H9 (cell line): ENCODE data around the gene PODXL2. TPM values are rescaled to one million over a fixed set of nuclear protein-coding genes. Genes with fewer than 3 reads are reported as not detected.

ENCODE experiments used
- DNase-seq: peaks from one replicate; pipeline ENCODE4 v3.0.0-alpha.2; 2017
- H2AFZ ChIP-seq: one replicate; pipeline ENCODE4 v1.6.1; 2013; ENCODE audit warnings: mild to moderate bottlenecking, low read length, control low read depth, moderate library complexity
- H2AK5ac ChIP-seq: 2 replicates; pipeline ENCODE4 v1.6.1; 2013; ENCODE audit warnings: low read length, control low read depth, mixed read lengths; ENCODE audit not compliant: insufficient read length
- H2BK120ac ChIP-seq: one replicate; pipeline ENCODE4 v1.6.1; 2013; ENCODE audit warnings: low read depth, mild to moderate bottlenecking, low read length, control low read depth, inconsistent platforms; ENCODE audit not compliant: poor library complexity, severe bottlenecking
- H2BK12ac ChIP-seq: 2 replicates; pipeline ENCODE4 v1.6.1; 2013; ENCODE audit warnings: low read length, control low read depth, mixed read lengths, low read depth; ENCODE audit not compliant: insufficient read length
- H2BK15ac ChIP-seq: 2 replicates; pipeline ENCODE4 v1.6.1; 2013; ENCODE audit warnings: low read depth, low read length, control low read depth
- H2BK20ac ChIP-seq: one replicate; pipeline ENCODE4 v1.6.1; 2013; ENCODE audit warnings: low read depth, mild to moderate bottlenecking, low read length, control low read depth, inconsistent platforms; ENCODE audit not compliant: poor library complexity, severe bottlenecking
- H2BK5ac ChIP-seq: 2 replicates; pipeline ENCODE4 v1.6.1; 2013; ENCODE audit warnings: low read length, control low read depth, mixed read lengths; ENCODE audit not compliant: insufficient read length
- H3K14ac ChIP-seq: 2 replicates; pipeline ENCODE4 v1.6.1; 2013; ENCODE audit warnings: low read length, control low read depth; ENCODE audit not compliant: insufficient read depth
- H3K18ac ChIP-seq: 2 replicates; pipeline ENCODE4 v1.6.1; 2013; ENCODE audit warnings: low read depth, mild to moderate bottlenecking, mixed read lengths, low read length, control low read depth; ENCODE audit not compliant: insufficient read length
- H3K23ac ChIP-seq: 2 replicates; pipeline ENCODE4 v1.6.1; 2013; ENCODE audit warnings: low read length, control low read depth, mixed read lengths, low read depth; ENCODE audit not compliant: insufficient read length
- H3K23me2 ChIP-seq: 2 replicates; pipeline ENCODE4 v1.6.1; 2013; ENCODE audit warnings: low read depth, mild to moderate bottlenecking, mixed read lengths, low read length, control low read depth; ENCODE audit not compliant: insufficient read length, poor library complexity, severe bottlenecking
- H3K27ac ChIP-seq: 2 replicates; pipeline ENCODE4 v1.5.1; 2013; ENCODE audit warnings: low read length, control low read depth, mixed read lengths, low read depth; ENCODE audit not compliant: insufficient read length
- H3K27me3 ChIP-seq: 2 replicates; pipeline ENCODE4 v1.6.1; 2013; ENCODE audit warnings: low read length, control low read depth, inconsistent platforms; ENCODE audit not compliant: insufficient read depth
- H3K4ac ChIP-seq: 2 replicates; pipeline ENCODE4 v1.6.1; 2013; ENCODE audit warnings: low read depth, mild to moderate bottlenecking, control low read depth, inconsistent platforms, low read length, moderate library complexity
- H3K4me1 ChIP-seq: 2 replicates; pipeline ENCODE4 v1.6.1; 2013; ENCODE audit warnings: low read length, control low read depth, inconsistent platforms; ENCODE audit not compliant: insufficient read depth
- H3K4me2 ChIP-seq: 2 replicates; pipeline ENCODE4 v1.6.1; 2013; ENCODE audit warnings: low read length, control low read depth, mixed read lengths; ENCODE audit not compliant: insufficient read length, insufficient read depth
- H3K56ac ChIP-seq: 2 replicates; pipeline ENCODE4 v1.6.1; 2013; ENCODE audit warnings: low read depth, mild to moderate bottlenecking, mixed read lengths, low read length, control low read depth; ENCODE audit not compliant: insufficient read length
- H3K79me1 ChIP-seq: 2 replicates; pipeline ENCODE4 v1.6.1; 2013; ENCODE audit warnings: low read depth, mild to moderate bottlenecking, moderate library complexity, low read length, control low read depth, inconsistent platforms; ENCODE audit not compliant: insufficient read depth, poor library complexity, severe bottlenecking
- H3K79me2 ChIP-seq: 2 replicates; pipeline ENCODE4 v1.6.1; 2013; ENCODE audit warnings: low read length, control low read depth, inconsistent platforms; ENCODE audit not compliant: insufficient read depth
- H3K9ac ChIP-seq: 2 replicates; pipeline ENCODE4 v1.6.1; 2013; ENCODE audit warnings: low read length, control low read depth, mixed read lengths; ENCODE audit not compliant: insufficient read length; ENCODE audit errors: extremely low read depth
- H3K9me3 ChIP-seq: one replicate; pipeline ENCODE4 v1.6.1; 2013; ENCODE audit warnings: low read depth, low read length, inconsistent platforms; ENCODE audit not compliant: control insufficient read depth
- H3T11ph ChIP-seq: one replicate; pipeline ENCODE4 v1.6.1; 2013; ENCODE audit warnings: mild to moderate bottlenecking, low read length, control low read depth, inconsistent platforms
- H4K20me1 ChIP-seq: one replicate; pipeline ENCODE4 v1.6.1; 2013; ENCODE audit not compliant: control insufficient read depth, insufficient read length, insufficient read depth
- H4K5ac ChIP-seq: 2 replicates; pipeline ENCODE4 v1.6.1; 2013; ENCODE audit warnings: low read depth, mild to moderate bottlenecking, mixed read lengths, low read length, control low read depth; ENCODE audit not compliant: insufficient read length
- H4K8ac ChIP-seq: replicated peaks from 2 replicates; pipeline ENCODE4 v1.6.1; 2013; ENCODE audit warnings: low read length, control low read depth, mixed read lengths, low read depth; ENCODE audit not compliant: insufficient read length
- H4K91ac ChIP-seq: 2 replicates; pipeline ENCODE4 v1.6.1; 2013; ENCODE audit warnings: low read depth, mild to moderate bottlenecking, moderate library complexity, mixed read lengths, low read length, control low read depth; ENCODE audit not compliant: insufficient read length
- H3K27ac Mint-ChIP-seq, 3 experiments: 2 replicates in 2 of 3; 3 replicates in 1 of 3; pipeline ENCODE4 v1.8.0; 2020 to 2021; ENCODE audit warnings: mixed read lengths in 3 of 3, mild to moderate bottlenecking in 1 of 3, moderate library complexity in 1 of 3
- H3K27me3 Mint-ChIP-seq: 2 replicates; pipeline ENCODE4 v1.8.0; 2021; ENCODE audit warnings: low read depth, mild to moderate bottlenecking, moderate library complexity, mixed read lengths
- H3K36me3 Mint-ChIP-seq, 3 experiments: 2 replicates in 2 of 3; 3 replicates in 1 of 3; pipeline ENCODE4 v1.8.0; 2020 to 2021; ENCODE audit warnings: low read depth in 3 of 3, mixed read lengths in 3 of 3; ENCODE audit not compliant: insufficient read depth in 1 of 3
- H3K4me1 Mint-ChIP-seq, 2 experiments: 2 replicates each; pipeline ENCODE4 v1.8.0; 2020; ENCODE audit warnings: mixed read lengths in 2 of 2
- H3K4me3 Mint-ChIP-seq, 2 experiments: 2 replicates in 1 of 2; 3 replicates in 1 of 2; pipeline ENCODE4 v1.8.0; 2020 to 2021; ENCODE audit warnings: mild to moderate bottlenecking in 2 of 2, mixed read lengths in 2 of 2, moderate library complexity in 1 of 2
- H3K9me3 Mint-ChIP-seq, 2 experiments: 2 replicates in 1 of 2; 3 replicates in 1 of 2; pipeline ENCODE4 v1.8.0; 2020; ENCODE audit warnings: mild to moderate bottlenecking in 2 of 2, mixed read lengths in 2 of 2, moderate library complexity in 1 of 2
- CTCF ChIP-seq: fragments of 200-600 bp; sonication (generic); conservative IDR thresholded peaks from 3 replicates; pipeline ENCODE4 v1.8.0; 2021; ENCODE audit warnings: antibody characterized with exemption, mild to moderate bottlenecking
- WGBS: extraction: QIAGEN DNeasy Blood & Tissue Kit; methylation state at CpG from one replicate; pipeline ENCODE4 v1.1.7; 2013; ENCODE audit warnings: missing lambda C conversion rate, low lambda C conversion rate, mixed read lengths; ENCODE audit not compliant: insufficient read length; ENCODE audit errors: extremely low coverage; 5-methylcytosine and 5-hydroxymethylcytosine counted together
- total RNA-seq: library from RNA; stranded (reverse); gene quantifications from 2 replicates; pipeline ENCODE4 v1.2.1, GENCODE V29; 2021

PODXL2 gene
- total RNA-seq, 1 experiment from 2014 or later = 24.6 TPM

- Histone ChIP-seq H3K14ac (no peak overlapping the region), H2BK120ac (no peak overlapping the region), H2BK5ac (no peak overlapping the region), H2AK5ac (no peak overlapping the region), H3K27me3 (no peaks in the 10 kb centered on the region), H2AFZ (no peak overlapping the region), H4K8ac (no peak overlapping the region), H3K79me1 (peaks cover 6% of the 10 kb centered on the region), H2BK15ac (no peak overlapping the region), H2BK20ac (no peak overlapping the region), H4K5ac (no peak overlapping the region), H3K23me2 (peaks cover 9% of the 10 kb centered on the region), H3K4me2 (no peak overlapping the region), H3T11ph (no peak overlapping the region), H3K9me3 (no peaks in the 10 kb centered on the region), H3K4ac (no peak overlapping the region), H3K27ac (no peak overlapping the region), H3K9ac (no peak overlapping the region), H3K79me2 (peaks cover 24% of the 10 kb centered on the region; the same call in 1 of the 2 replicates), H3K4me1 (no peaks in the 10 kb centered on the region), H4K20me1 (peaks cover 2% of the 10 kb centered on the region), H2BK12ac (no peak overlapping the region), H3K18ac (no peak overlapping the region), H3K23ac (no peak overlapping the region), H4K91ac (no peak overlapping the region), H3K56ac (no peak overlapping the region)
- Mint-ChIP-seq H3K4me3 (peak overlapping the region in 1 of 2 experiments; percentile 33; a peak in 2 of 5 replicates), H3K4me1 (peaks cover 29 to 32% of the 10 kb centered on the region in 2 experiments), H3K27me3 (peaks cover 4% of the 10 kb centered on the region; the same call in 1 of the 2 replicates), H3K9me3 (no peaks in the 10 kb centered on the region), H3K27ac (0 out of 7 replicates have a peak overlapping the region, but pooled peaks of 1 of the 3 experiments have one; percentile 34), H3K36me3 (peaks cover 41 to 72% (median 59%) of the 10 kb centered on the region in 3 experiments)
- TF ChIP-seq CTCF = no peak
- WGBS = no CpG with 5 or more reads among the region's 6 CpGs
- DNase-seq = no peak
These were observed 28.1 kb upstream of the PODXL2 start for GRCh38 chr3:127600749-127601456.
